GM18907 (cell line): ENCODE data around the gene TMEM170B.
"Not testable (repeated sequence)": the region's sequence is repeated elsewhere in the genome, so short reads cannot be mapped to it uniquely, and the experiment has no call there.

Experiments
- ATAC-seq: cut with Tn5 transposase; IDR thresholded peaks from one replicate; pipeline ENCODE4 v1.9.1; 2021; ENCODE audit warnings: mild to moderate bottlenecking, moderate library complexity; ENCODE audit not compliant: unreplicated experiment

Gene TMEM170B

GRCh38 chr6:11527274-11527870 lies 10.2 kb upstream of the TMEM170B start:
- no peak for ATAC-seq

DNA sequence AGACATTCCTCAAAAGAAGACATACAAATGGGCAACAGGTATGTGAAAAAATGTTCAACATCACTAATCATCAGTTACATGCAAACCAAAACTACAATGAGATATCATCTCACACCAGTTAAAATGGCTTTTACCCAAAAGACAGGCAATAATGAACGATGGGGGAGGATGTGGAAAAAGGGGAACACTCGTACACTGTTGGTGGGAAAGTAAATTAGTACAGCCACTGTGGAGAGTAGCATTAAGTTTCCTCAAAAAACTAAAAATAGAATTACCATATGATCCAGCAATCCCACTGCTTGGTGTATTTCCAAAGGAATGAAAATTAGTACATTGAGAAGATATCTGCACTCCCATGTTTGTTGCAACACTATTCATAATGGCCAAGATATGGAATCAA lies 8.6 kb upstream of the TMEM170B start:
- ATAC-seq, result no peak

DNA sequence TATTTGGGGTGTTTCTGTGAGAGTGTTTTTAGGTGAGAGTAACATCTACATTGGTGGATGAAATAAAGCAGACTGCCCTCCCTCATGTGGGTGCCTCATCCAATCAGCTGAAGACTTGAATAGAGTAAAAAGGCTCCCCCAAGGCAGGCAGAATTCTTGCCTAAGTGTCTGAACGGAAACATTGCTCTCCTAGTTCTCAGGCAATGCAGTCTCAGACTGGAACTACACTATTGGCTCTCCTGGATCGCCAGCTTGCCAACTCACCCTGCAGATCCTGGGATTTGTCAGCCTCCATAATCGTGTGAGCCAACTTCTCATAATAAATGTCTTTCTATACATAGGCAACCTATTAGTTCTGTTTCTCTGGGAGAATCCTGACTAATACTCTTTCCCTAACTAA lies 5.5 kb upstream of the TMEM170B start:
- ATAC-seq, result no peak

- ATAC-seq, result no peak
Measured at GRCh38 chr6:11534561-11534960, 3.0 kb upstream of the TMEM170B start.

- no peak for ATAC-seq
Measured at GRCh38 chr6:11535801-11536230, 1.7 kb upstream of the TMEM170B start.

DNA sequence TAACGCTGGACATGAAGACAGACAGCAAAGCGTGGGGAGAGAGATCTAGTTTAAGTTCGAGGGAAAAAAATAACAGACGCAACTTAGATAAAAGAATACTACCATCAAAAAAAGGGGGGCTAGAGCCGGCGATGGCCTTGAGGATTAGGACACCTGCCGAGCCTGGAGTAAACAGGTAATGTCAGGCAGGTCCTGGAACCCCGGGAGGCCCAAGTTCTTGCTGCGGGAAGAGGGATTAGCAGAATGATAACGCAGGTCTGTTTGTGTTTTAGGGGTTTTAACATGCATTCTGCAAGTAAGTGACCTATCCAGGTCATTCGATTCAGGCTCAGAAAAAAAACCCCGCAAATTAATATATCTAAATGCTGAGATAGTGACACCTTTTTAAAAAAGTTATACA lies 754 bp upstream of the TMEM170B start:
- no peak for ATAC-seq

- ATAC-seq, result peak; percentile 27
Measured at GRCh38 chr6:11538052-11538818, 686 bp downstream of the TMEM170B start.

- no peak for ATAC-seq
Measured at GRCh38 chr6:11538819-11539468, 1.4 kb downstream of the TMEM170B start.

DNA sequence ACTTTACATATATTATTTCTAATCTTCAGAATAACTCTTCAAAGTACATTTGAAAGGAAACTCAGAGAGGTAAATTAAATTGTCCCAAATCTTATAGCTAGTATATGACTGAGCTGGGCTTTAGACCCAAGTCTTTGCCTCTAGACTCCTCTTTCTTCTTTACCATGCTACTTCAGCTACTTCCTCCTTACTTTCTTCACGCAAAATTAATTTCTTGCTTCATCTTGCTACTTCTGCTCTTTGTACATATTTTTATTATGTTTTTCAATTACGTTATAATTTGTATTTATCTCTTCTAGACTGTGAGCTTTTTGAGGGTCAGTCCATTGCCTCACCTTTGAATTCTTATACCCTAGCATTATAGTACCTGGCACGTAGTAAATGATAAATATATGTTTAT lies 5.3 kb downstream of the TMEM170B start:
- ATAC-seq, result no peak

DNA sequence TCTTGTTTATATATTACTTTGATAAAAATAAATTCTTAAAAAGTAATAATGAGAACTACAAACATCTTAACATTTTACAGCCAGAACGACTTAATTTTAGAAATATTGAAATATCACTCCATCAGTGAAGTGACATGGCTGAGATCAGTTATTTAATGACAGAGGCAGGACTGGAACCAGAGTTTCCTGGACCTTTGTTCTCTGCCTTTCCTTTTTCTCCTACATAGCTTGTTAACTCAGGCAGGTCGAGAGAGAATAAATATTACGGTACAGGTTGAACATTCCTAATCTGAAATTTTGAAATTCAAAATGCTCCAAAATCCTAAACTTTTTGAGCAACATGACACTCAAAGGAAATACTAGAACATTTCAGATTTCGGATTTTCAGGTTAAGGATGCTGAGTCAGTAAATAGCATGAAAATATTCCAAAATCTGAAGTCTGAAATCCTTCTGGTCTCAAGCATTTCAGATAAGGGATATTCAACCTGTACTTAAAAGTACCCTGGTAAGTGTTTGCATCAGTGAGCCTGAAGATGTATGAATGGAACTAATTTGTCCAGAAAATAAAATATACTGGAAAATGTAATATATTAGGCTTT lies 6.5 kb downstream of the TMEM170B start:
- ATAC-seq, result no peak

DNA sequence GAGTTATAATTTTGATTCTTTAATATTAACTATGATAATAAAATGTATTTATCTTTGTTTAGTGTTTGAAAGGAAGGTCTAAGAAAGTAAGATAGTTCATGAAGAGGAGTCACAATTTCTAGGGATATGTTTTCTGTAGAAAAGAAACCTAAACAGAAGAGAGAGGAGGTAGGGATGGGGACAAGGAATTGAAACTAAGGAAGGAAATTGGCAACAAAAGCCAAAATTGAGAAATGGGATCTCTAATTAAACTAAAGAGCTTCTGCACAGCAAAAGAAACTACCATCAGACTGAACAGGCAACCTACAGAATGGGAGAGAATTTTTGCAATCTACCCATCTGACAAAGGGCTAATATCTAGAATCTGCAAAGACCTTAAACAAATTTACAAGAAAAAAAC lies 10.3 kb downstream of the TMEM170B start:
- ATAC-seq, result not testable (repeated sequence)

- not testable (repeated sequence) for ATAC-seq
Measured at GRCh38 chr6:11548578-11548977, 11.0 kb downstream of the TMEM170B start.

DNA sequence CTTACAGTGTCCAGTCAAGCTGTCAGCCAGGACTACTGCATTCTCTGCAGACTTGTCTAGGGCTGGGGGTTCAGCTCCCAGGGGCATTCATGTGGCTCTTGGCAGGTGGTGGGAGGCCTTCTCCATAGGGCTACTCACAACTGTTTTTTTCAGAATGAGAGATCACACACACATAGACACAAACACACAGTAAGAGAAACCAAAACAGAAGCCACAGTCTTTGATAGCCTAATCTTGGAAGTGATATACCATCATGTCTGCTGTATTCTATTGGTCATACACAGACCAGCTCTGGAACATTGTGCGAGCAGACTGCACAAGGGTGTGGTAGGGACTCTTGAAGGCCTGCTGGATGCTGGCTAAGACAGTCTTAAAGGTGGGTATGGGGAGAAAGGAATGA lies 13.5 kb downstream of the TMEM170B start:
- no peak for ATAC-seq

- ATAC-seq, result no peak
Measured at GRCh38 chr6:11552442-11552841, 14.9 kb downstream of the TMEM170B start.

DNA sequence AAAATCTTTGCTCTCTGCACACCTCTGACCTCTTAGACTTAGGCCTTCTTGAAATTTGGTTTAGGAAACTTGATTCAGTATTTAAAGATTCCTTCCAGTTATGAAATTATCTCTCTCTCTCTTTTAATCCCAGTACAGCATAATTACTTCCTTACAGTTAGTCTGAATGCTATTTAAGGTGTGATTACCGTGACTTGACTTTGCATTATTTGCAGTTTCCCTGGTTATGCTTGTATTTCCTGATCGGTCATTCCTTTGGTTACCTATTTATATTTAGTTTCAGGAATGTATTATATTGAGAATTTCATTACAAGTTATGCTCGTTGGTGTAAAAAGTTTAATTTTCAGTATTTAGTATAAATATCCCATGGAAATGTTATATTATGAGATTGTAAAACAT lies 16.3 kb downstream of the TMEM170B start:
- no peak for ATAC-seq

DNA sequence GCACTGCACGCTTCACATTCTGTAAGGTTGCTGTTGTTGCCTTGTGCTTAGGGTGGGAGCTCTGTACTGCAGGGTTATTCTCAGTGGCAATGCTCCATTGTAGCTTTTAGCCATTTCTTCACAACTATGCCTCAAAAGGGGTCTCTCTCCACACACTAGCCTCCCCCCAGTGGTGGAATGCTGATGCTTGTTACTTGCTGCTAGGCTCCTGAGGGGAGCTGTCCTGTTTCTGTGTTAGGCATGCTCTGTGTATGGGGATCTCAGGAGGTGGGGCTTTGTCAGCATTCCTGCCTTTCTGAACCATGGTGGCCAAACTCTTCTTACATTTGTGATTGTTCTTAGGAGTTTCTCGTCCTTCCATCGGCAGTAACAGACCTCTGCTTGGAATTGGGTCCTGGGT lies 18.8 kb downstream of the TMEM170B start:
- no peak for ATAC-seq

GRCh38 chr6:11563793-11564192 lies 26.2 kb downstream of the TMEM170B start:
- no peak for ATAC-seq

DNA sequence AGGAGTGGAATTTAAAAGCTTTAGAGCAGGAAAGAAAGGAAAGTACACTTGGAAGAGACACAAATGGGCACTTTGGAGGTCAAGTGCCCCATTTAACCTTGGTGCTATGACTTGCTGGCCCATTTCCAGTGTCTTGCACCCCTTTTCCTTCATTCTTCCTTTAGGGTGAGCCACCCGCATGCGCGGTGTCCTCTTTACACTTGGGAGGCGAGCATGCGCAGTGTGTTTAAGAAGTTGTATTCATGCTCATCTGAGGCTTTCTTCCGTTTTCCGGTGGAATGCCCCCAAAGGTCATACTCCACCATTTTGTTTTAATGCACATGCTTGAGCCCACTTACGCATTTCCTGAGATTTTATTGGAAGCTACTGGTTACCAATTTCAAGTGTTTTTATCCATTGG lies 29.1 kb downstream of the TMEM170B start:
- no peak for ATAC-seq

DNA sequence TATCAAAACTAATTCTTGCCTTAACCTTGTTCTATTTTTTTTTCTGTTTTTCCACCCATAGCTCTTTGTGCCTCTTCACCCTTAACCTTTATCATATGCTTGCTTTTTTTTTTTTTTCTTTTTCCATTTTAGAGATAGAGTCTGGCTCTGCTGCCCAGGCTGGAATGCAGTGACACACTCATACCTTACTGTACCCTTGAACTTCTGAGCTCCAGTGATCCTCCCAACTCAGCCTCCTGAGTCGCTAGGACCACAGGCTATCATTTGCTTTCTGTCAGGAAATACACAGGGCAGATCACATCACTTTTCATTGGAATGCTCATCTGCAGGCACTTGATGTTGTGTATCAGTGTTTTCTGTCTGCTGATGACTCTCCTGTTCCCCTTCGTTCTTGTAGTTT lies 33.5 kb downstream of the TMEM170B start:
- no peak for ATAC-seq

- peak; percentile 92 for ATAC-seq
Measured at GRCh38 chr6:11575408-11576033, 38.0 kb downstream of the TMEM170B start.

DNA sequence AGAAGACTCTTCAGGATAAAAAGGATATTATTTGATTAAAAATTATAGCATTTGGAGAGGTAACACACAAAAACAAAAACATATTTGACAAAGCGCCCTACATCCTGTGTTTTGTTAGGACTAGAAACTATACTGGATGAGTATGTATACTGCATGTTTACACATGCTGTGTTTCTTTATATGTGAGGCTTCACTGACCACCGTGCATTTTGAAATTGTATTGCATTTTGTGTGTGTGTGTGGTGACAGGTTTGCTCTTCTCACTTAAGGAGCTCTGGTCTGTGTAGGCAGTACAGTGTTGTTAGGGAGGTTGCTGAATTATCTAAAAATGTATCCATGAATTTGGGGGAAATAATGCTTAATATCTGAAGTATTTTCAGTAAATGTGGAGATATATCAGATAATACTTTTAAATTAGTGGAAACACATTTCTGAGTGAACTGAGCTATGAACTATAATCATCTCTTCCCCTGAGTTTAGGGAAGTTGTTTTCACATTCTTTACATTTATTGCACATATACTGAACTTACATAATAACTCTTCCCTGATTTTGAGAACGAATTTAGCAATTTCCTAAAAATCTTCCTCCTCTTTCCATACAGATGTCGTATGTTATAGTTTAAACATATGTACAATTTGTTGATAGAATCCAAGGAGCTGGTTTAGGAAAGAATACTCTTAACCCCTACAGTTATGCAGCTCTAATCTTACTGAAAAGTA lies 43.3 kb downstream of the TMEM170B start:
- ATAC-seq, result no peak
